PC-9 (cell line): Measurements from ENCODE around the gene ZNF528.

Experiments used
- EZH2 ChIP-seq: fragments of 200-600 bp; sonication (generic); IDR thresholded peaks from 2 replicates; pipeline ENCODE4 v1.8.0; 2017; ENCODE audit warnings: antibody characterized with exemption, low read depth
- TF ChIP-seq, protein P1 (sequence below): fragments of 200-600 bp; sonication (generic); conservative IDR thresholded peaks from 2 replicates; pipeline ENCODE4 v1.6.1; 2017; ENCODE audit warnings: mixed run types, antibody characterized with exemption, mild to moderate bottlenecking, moderate library complexity

DNA sequence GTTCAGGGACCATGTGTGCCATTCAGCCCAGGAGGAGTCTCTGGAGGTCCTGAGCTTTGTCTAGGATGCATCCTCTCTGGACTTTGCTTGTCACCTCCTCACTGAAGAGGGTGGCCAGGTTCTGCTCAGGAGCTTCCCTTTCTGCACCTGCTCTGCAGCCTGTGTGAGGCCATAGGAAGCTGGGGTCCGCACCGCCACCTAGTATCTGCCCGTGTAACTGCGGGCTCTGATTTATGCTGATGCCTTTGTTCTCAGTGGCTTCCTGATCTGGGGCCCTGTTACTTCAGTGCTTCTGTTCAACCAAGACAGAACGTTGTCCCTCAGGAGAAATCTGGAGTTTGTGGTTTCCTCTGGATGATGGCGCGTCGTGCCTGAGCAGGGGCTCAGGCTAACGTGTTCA, 46.1 kb upstream of the ZNF528 start:
- TF ChIP-seq, protein P1, sequence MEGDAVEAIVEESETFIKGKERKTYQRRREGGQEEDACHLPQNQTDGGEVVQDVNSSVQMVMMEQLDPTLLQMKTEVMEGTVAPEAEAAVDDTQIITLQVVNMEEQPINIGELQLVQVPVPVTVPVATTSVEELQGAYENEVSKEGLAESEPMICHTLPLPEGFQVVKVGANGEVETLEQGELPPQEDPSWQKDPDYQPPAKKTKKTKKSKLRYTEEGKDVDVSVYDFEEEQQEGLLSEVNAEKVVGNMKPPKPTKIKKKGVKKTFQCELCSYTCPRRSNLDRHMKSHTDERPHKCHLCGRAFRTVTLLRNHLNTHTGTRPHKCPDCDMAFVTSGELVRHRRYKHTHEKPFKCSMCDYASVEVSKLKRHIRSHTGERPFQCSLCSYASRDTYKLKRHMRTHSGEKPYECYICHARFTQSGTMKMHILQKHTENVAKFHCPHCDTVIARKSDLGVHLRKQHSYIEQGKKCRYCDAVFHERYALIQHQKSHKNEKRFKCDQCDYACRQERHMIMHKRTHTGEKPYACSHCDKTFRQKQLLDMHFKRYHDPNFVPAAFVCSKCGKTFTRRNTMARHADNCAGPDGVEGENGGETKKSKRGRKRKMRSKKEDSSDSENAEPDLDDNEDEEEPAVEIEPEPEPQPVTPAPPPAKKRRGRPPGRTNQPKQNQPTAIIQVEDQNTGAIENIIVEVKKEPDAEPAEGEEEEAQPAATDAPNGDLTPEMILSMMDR: no peak
- no peak for TF ChIP-seq EZH2
